HEK293 (cell line): Measurements from ENCODE around the gene ARL8A.

Experiments
- CTCF ChIA-PET: fragments of 350-600 bp; formaldehyde crosslinking; extraction: SDS; loops from one replicate; lab custom pipeline; 2021; ENCODE audit warnings: antibody characterized with exemption; lab: Yijun Ruan, JAX
- POLR2A ChIA-PET: fragments of 300-600 bp; formaldehyde crosslinking; extraction: SDS; loops from one replicate; lab custom pipeline; 2020; ENCODE audit warnings: antibody characterized with exemption, inconsistent platforms; lab: Yijun Ruan, JAX
- H3K27ac ChIP-seq: fragments of 200-500 bp; sonication (Bioruptor generic); 2 replicates; pipeline ENCODE4 v1.5.1; 2014; ENCODE audit warnings: low read depth, low read length, control low read depth, inconsistent platforms; ENCODE audit errors: extremely low read depth
- H3K36me3 ChIP-seq, 2 experiments: fragments of 200-500 bp in 1 of 2; sonication (Bioruptor generic) in 1 of 2; 1 replicate in 1 of 2; 2 replicates in 1 of 2; pipeline ENCODE4 v1.5.1; 2014 to 2017; ENCODE audit warnings: inconsistent platforms in 2 of 2, low read length in 2 of 2; ENCODE audit not compliant: control insufficient read depth in 2 of 2, insufficient read depth in 1 of 2
- H3K4me1 ChIP-seq: fragments of 200-500 bp; sonication (Bioruptor generic); 2 replicates; pipeline ENCODE4 v1.5.1; 2014; ENCODE audit warnings: mild to moderate bottlenecking, low read length, inconsistent platforms; ENCODE audit not compliant: control insufficient read depth, insufficient read depth
- H3K4me3 ChIP-seq: 2 replicates; pipeline ENCODE4 v1.5.1; 2011; ENCODE audit warnings: low read depth, mild to moderate bottlenecking, control low read depth, low read length, moderate library complexity
- H3K9me3 ChIP-seq: fragments of 200-500 bp; sonication (Bioruptor generic); 2 replicates; pipeline ENCODE4 v1.5.1; 2014; ENCODE audit warnings: low read depth, low read length, inconsistent platforms; ENCODE audit not compliant: control insufficient read depth, insufficient read depth
- KLF7 ChIP-seq: fragments of 450-650 bp; formaldehyde crosslinking; IDR thresholded peaks from 2 replicates; pipeline ENCODE4 v1.5.1; 2016; ENCODE audit warnings: missing biosample characterization, missing genetic modification characterization, borderline replicate concordance
- SCRT1 ChIP-seq: fragments of 450-650 bp; formaldehyde crosslinking; IDR thresholded peaks from 2 replicates; pipeline ENCODE4 v1.5.1; 2016; ENCODE audit warnings: missing biosample characterization, missing genetic modification characterization, borderline replicate concordance
- ZBTB48 ChIP-seq: fragments of 450-650 bp; formaldehyde crosslinking; IDR thresholded peaks from 2 replicates; pipeline ENCODE4 v1.5.1; 2016; ENCODE audit warnings: missing biosample characterization, missing genetic modification characterization
- ZNF157 ChIP-seq: fragments of 450-650 bp; formaldehyde crosslinking; IDR thresholded peaks from 2 replicates; pipeline ENCODE4 v1.5.1; 2016; ENCODE audit warnings: missing biosample characterization, missing genetic modification characterization
- ZNF239 ChIP-seq: fragments of 450-650 bp; formaldehyde crosslinking; IDR thresholded peaks from 2 replicates; pipeline ENCODE4 v1.5.1; 2016; ENCODE audit warnings: missing biosample characterization, missing genetic modification characterization
- ZNF24 ChIP-seq: fragments of 450-650 bp; formaldehyde crosslinking; IDR thresholded peaks from 2 replicates; pipeline ENCODE4 v1.5.1; 2016; ENCODE audit warnings: missing biosample characterization, missing genetic modification characterization
- ZNF248 ChIP-seq: fragments of 450-650 bp; formaldehyde crosslinking; IDR thresholded peaks from 2 replicates; pipeline ENCODE4 v1.5.1; 2017; ENCODE audit warnings: missing biosample characterization, missing genetic modification characterization
- ZNF37A ChIP-seq: fragments of 450-650 bp; IDR thresholded peaks from 2 replicates; pipeline ENCODE4 v1.5.1; 2018; ENCODE audit warnings: missing biosample characterization, missing genetic modification characterization
- ZNF654 ChIP-seq: fragments of 450-650 bp; formaldehyde crosslinking; IDR thresholded peaks from 2 replicates; pipeline ENCODE4 v1.5.1; 2016; ENCODE audit warnings: low read depth, missing biosample characterization, missing genetic modification characterization
- ZNF670 ChIP-seq: fragments of 450-650 bp; formaldehyde crosslinking; IDR thresholded peaks from 2 replicates; pipeline ENCODE4 v1.5.1; 2016; ENCODE audit warnings: missing biosample characterization, missing genetic modification characterization, low read depth
- ZNF707 ChIP-seq: fragments of 450-650 bp; formaldehyde crosslinking; IDR thresholded peaks from 2 replicates; pipeline ENCODE4 v1.5.1; 2016; ENCODE audit warnings: missing biosample characterization, missing genetic modification characterization
- ZNF843 ChIP-seq: fragments of 450-650 bp; formaldehyde crosslinking; IDR thresholded peaks from 2 replicates; pipeline ENCODE4 v1.5.1; 2016; ENCODE audit warnings: missing biosample characterization, missing genetic modification characterization
- TF ChIP-seq, protein P1 (sequence below): fragments of 450-650 bp; formaldehyde crosslinking; IDR thresholded peaks from 2 replicates; pipeline ENCODE4 v1.5.1; 2016; ENCODE audit warnings: missing biosample characterization, missing genetic modification characterization
- TF ChIP-seq, protein P2 (sequence below): fragments of 450-650 bp; formaldehyde crosslinking; IDR thresholded peaks from 2 replicates; pipeline ENCODE4 v1.5.1; 2016; ENCODE audit warnings: missing biosample characterization, missing genetic modification characterization
- TF ChIP-seq, protein P3 (sequence below): fragments of 450-650 bp; formaldehyde crosslinking; IDR thresholded peaks from 2 replicates; pipeline ENCODE4 v1.5.1; 2016; ENCODE audit warnings: missing biosample characterization, missing genetic modification characterization
- TF ChIP-seq, protein P4 (sequence below): fragments of 450-650 bp; IDR thresholded peaks from 2 replicates; pipeline ENCODE4 v1.5.1; 2018; ENCODE audit warnings: missing biosample characterization, mild to moderate bottlenecking, missing genetic modification characterization
- TF ChIP-seq, protein P5 (sequence below): fragments of 450-650 bp; formaldehyde crosslinking; IDR thresholded peaks from 2 replicates; pipeline ENCODE4 v1.5.1; 2016; ENCODE audit warnings: missing biosample characterization, missing genetic modification characterization
- TF ChIP-seq, protein P6 (sequence below): fragments of 450-650 bp; formaldehyde crosslinking; IDR thresholded peaks from 2 replicates; pipeline ENCODE4 v1.5.1; 2017; ENCODE audit warnings: missing biosample characterization, missing genetic modification characterization
- TF ChIP-seq, protein P7 (sequence below): fragments of 450-650 bp; formaldehyde crosslinking; IDR thresholded peaks from 2 replicates; pipeline ENCODE4 v1.5.1; 2016; ENCODE audit warnings: missing biosample characterization, missing genetic modification characterization

The ARL8A gene

DNA sequence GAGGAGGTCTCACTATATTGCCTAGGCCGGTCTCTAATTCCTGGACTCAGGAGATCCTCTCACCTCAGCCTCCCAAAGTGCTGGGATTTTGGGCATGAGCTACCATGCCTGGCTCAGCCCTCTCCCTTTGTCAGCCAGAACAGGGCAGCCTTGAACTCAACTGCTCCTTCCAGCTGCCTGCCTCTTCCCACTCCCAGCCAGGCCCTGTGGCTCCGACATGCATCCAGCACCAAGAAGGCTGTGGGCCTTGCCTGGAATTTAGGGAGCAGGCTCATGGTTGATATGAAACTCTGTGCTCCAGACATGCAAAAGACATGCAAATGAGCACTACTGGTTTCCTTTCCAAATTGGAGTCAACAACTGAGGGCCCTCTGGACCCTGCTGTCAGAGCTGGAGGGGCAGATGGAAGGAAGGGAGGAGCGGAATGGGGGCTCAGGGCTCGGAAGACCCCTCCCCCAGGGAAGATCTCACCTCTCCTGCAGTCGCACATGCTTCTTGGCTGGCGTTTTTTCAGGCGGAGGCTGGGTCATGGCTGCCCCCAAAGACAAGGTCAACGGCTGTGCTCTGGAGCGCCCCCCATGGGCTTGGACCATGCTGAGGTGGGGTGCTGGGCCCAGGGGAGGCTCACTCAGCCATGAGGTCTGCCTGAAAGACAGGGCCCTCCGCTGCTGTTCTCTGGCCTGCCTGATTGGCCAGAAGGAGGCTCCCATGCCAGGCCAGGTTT, 14.4 kb upstream of the ARL8A start:
- Histone ChIP-seq H3K27ac (no peak overlapping the region), H3K9me3 (no peaks in the 10 kb centered on the region), H3K36me3 (no peaks in the 10 kb centered on the region), H3K4me1 (no peaks in the 10 kb centered on the region; the same call in 1 of the 2 replicates), H3K4me3 (no peak overlapping the region)
- CTCF ChIA-PET: no interaction called here
- TF ChIP-seq, protein P1, sequence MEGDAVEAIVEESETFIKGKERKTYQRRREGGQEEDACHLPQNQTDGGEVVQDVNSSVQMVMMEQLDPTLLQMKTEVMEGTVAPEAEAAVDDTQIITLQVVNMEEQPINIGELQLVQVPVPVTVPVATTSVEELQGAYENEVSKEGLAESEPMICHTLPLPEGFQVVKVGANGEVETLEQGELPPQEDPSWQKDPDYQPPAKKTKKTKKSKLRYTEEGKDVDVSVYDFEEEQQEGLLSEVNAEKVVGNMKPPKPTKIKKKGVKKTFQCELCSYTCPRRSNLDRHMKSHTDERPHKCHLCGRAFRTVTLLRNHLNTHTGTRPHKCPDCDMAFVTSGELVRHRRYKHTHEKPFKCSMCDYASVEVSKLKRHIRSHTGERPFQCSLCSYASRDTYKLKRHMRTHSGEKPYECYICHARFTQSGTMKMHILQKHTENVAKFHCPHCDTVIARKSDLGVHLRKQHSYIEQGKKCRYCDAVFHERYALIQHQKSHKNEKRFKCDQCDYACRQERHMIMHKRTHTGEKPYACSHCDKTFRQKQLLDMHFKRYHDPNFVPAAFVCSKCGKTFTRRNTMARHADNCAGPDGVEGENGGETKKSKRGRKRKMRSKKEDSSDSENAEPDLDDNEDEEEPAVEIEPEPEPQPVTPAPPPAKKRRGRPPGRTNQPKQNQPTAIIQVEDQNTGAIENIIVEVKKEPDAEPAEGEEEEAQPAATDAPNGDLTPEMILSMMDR (tag by site-specific recombination): 0 out of 2 replicates have a peak, but pooled peaks have one; percentile 38
- no peak for TF ChIP-seq ZNF239 (tag by site-specific recombination)
- POLR2A ChIA-PET: no interaction called here

DNA sequence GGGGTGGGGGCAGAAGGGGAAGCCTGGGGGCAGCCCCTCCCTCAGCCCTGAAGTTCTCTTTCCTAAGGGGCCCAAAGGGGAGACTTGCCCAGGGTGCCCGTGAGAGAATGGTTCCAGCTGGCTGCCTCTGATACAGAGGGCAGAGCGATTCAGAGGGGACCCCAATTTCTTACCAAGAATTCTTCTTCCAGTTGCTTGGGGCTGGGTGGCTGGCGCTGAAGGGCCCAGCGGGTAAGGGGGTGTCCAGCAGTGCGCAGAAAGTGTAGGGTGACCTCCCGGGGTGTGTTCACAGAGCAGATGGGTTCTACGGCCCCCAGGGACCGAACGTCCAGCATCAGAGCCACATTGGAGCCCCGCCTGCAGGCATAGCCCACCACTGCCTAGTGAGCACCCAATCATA, 13.4 kb upstream of the ARL8A start:
- ChIA-PET POLR2A (no interaction called here), CTCF (no interaction called here)
- Histone ChIP-seq H3K4me1 (no peaks in the 10 kb centered on the region; the same call in 1 of the 2 replicates), H3K4me3 (no peak overlapping the region), H3K36me3 (no peaks in the 10 kb centered on the region), H3K27ac (no peak overlapping the region), H3K9me3 (no peaks in the 10 kb centered on the region)
- TF ChIP-seq, protein P2, sequence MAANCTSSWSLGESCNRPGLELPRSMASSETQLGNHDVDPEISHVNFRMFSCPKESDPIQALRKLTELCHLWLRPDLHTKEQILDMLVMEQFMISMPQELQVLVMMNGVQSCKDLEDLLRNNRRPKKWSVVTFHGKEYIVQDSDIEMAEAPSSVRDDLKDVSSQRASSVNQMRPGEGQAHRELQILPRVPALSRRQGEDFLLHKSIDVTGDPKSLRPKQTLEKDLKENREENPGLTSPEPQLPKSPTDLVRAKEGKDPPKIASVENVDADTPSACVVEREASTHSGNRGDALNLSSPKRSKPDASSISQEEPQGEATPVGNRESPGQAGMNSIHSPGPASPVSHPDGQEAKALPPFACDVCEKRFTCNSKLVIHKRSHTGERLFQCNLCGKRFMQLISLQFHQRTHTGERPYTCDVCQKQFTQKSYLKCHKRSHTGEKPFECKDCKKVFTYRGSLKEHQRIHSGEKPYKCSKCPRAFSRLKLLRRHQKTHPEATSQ: no peak
- TF ChIP-seq, protein P3, sequence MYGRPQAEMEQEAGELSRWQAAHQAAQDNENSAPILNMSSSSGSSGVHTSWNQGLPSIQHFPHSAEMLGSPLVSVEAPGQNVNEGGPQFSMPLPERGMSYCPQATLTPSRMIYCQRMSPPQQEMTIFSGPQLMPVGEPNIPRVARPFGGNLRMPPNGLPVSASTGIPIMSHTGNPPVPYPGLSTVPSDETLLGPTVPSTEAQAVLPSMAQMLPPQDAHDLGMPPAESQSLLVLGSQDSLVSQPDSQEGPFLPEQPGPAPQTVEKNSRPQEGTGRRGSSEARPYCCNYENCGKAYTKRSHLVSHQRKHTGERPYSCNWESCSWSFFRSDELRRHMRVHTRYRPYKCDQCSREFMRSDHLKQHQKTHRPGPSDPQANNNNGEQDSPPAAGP (tag by site-specific recombination): no peak
- TF ChIP-seq ZBTB48 (no peak), ZNF707 (no peak), KLF7 (tag by site-specific recombination) (no peak), ZNF843 (tag by site-specific recombination) (no peak), SCRT1 (no peak), ZNF37A (tag by site-specific recombination) (no peak), ZNF239 (tag by site-specific recombination) (no peak), ZNF654 (tag by site-specific recombination) (no peak), ZNF248 (tag by site-specific recombination) (no peak), ZNF670 (tag by site-specific recombination) (no peak), ZNF157 (tag by site-specific recombination) (no peak), ZNF24 (no peak)
- TF ChIP-seq, protein P4, sequence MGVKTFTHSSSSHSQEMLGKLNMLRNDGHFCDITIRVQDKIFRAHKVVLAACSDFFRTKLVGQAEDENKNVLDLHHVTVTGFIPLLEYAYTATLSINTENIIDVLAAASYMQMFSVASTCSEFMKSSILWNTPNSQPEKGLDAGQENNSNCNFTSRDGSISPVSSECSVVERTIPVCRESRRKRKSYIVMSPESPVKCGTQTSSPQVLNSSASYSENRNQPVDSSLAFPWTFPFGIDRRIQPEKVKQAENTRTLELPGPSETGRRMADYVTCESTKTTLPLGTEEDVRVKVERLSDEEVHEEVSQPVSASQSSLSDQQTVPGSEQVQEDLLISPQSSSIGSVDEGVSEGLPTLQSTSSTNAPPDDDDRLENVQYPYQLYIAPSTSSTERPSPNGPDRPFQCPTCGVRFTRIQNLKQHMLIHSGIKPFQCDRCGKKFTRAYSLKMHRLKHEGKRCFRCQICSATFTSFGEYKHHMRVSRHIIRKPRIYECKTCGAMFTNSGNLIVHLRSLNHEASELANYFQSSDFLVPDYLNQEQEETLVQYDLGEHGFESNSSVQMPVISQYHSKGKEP (tag by site-specific recombination): no peak
- TF ChIP-seq, protein P5, sequence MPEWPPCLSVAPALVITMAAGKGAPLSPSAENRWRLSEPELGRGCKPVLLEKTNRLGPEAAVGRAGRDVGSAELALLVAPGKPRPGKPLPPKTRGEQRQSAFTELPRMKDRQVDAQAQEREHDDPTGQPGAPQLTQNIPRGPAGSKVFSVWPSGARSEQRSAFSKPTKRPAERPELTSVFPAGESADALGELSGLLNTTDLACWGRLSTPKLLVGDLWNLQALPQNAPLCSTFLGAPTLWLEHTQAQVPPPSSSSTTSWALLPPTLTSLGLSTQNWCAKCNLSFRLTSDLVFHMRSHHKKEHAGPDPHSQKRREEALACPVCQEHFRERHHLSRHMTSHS: no peak
- TF ChIP-seq, protein P6, sequence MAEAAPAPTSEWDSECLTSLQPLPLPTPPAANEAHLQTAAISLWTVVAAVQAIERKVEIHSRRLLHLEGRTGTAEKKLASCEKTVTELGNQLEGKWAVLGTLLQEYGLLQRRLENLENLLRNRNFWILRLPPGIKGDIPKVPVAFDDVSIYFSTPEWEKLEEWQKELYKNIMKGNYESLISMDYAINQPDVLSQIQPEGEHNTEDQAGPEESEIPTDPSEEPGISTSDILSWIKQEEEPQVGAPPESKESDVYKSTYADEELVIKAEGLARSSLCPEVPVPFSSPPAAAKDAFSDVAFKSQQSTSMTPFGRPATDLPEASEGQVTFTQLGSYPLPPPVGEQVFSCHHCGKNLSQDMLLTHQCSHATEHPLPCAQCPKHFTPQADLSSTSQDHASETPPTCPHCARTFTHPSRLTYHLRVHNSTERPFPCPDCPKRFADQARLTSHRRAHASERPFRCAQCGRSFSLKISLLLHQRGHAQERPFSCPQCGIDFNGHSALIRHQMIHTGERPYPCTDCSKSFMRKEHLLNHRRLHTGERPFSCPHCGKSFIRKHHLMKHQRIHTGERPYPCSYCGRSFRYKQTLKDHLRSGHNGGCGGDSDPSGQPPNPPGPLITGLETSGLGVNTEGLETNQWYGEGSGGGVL (tag by site-specific recombination): no peak
- TF ChIP-seq, protein P7, sequence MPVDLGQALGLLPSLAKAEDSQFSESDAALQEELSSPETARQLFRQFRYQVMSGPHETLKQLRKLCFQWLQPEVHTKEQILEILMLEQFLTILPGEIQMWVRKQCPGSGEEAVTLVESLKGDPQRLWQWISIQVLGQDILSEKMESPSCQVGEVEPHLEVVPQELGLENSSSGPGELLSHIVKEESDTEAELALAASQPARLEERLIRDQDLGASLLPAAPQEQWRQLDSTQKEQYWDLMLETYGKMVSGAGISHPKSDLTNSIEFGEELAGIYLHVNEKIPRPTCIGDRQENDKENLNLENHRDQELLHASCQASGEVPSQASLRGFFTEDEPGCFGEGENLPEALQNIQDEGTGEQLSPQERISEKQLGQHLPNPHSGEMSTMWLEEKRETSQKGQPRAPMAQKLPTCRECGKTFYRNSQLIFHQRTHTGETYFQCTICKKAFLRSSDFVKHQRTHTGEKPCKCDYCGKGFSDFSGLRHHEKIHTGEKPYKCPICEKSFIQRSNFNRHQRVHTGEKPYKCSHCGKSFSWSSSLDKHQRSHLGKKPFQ (tag by site-specific recombination): no peak
